Measurements from ENCODE around the gene HOXA9. TPM values are rescaled to one million over a fixed set of nuclear protein-coding genes. Genes with fewer than 3 reads are reported as not detected.

HOXA9 gene
- total and polyA plus RNA-seq, 2 of the 8 experiments (the other 6 are each of a cell fraction or from before 2014, with no cell fraction given), result not detected

DNA sequence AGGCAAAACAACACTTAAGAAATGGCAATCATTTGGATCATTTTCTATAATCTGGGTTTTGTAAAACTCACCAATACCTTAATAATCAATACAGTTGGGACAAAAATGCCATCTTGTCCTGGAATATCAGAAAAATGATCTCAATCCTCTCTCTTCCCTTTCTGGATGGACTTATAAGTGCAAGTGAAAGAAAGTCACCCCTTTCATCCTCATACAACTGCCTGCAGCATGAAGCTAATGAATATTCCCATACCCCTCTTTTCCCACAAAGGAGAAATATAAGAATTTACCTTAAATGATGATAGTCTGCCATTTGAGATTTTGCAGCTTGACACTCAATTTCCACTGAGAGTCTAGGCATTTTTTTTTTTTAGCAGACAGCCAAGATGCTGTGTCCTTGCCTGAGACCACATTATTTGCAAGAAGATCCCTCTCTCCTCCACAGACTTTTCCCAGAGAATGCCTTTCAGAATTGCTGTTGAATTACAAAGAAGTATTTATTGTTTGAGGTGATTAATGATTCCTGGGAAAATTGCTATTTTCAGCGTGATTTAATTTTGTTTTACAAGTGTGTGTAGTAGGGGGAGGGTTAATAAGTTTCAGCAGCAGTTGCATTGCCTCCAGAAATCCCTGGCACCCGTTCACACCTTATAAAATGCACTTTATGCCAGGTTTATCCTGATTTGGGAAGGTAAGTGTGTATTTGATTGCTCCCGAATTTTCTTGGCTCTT, 38.6 kb downstream of the HOXA9 start (continued):
- no peak for TF ChIP-seq HDAC2 (IDR thresholded peaks at IDR 0.05; ENCODE audit: borderline replicate concordance in 1 of 2, low read depth in 2 of 2, low read length in 2 of 2)
- no peak for TF ChIP-seq POLR2AphosphoS5 (IDR thresholded peaks at IDR 0.05; ENCODE audit: low read depth, low read length)
- no peak for TF ChIP-seq EGR1 (IDR thresholded peaks at IDR 0.05; ENCODE audit: borderline replicate concordance, low read depth, low read length)
- TF ChIP-seq FOSL1 (IDR thresholded peaks at IDR 0.05; ENCODE audit: insufficient read depth, low read depth, low read length), result no peak
- TF ChIP-seq ASH2L (IDR thresholded peaks at IDR 0.05; ENCODE audit: low read length), result no peak
- TF ChIP-seq, protein P1, sequence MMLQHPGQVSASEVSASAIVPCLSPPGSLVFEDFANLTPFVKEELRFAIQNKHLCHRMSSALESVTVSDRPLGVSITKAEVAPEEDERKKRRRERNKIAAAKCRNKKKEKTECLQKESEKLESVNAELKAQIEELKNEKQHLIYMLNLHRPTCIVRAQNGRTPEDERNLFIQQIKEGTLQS (IDR thresholded peaks at IDR 0.05; ENCODE audit: insufficient read depth, low read depth, low read length), result no peak
- TF ChIP-seq KDM1A (IDR thresholded peaks at IDR 0.05; ENCODE audit: borderline replicate concordance, low read length), result no peak
- TF ChIP-seq RBBP5 (IDR thresholded peaks at IDR 0.05; ENCODE audit: borderline replicate concordance, low read depth, low read length), result no peak
- TF ChIP-seq CHD1 (IDR thresholded peaks at IDR 0.05; ENCODE audit: low read depth, low read length), result no peak

Measured in H1 (cell line).